GOT3 (cell line): ENCODE measurements around the gene SAP30L.

ENCODE experiments used
- DNase-seq: peaks from one replicate; lab custom pipeline; 2025; ENCODE audit warnings: mixed read lengths; lab: John Stamatoyannopoulos, UW

SAP30L gene

GRCh38 chr5:154480847-154481246 is 35.0 kb downstream of the SAP30L start:
- no peak for DNase-seq

GRCh38 chr5:154481584-154482381 is 36.0 kb downstream of the SAP30L start:
- no peak for DNase-seq

GRCh38 chr5:154482528-154483449 is 37.0 kb downstream of the SAP30L start:
- no peak for DNase-seq

GRCh38 chr5:154483654-154484392 is 38.0 kb downstream of the SAP30L start:
- DNase-seq: no peak

- DNase-seq: no peak
Measured at GRCh38 chr5:154484393-154485095, 38.7 kb downstream of the SAP30L start.

- DNase-seq: no peak
Measured at GRCh38 chr5:154485096-154485491, 39.3 kb downstream of the SAP30L start.

GRCh38 chr5:154485850-154486426 is 40.1 kb downstream of the SAP30L start:
- no peak for DNase-seq

- DNase-seq: no peak
Measured at GRCh38 chr5:154486427-154486866, 40.6 kb downstream of the SAP30L start.

- DNase-seq: no peak
Measured at GRCh38 chr5:154487541-154487940, 41.7 kb downstream of the SAP30L start.

GRCh38 chr5:154491941-154492340 is 46.1 kb downstream of the SAP30L start:
- no peak for DNase-seq

GRCh38 chr5:154493274-154493673 is 47.5 kb downstream of the SAP30L start:
- no peak for DNase-seq

GRCh38 chr5:154494036-154494435 is 48.2 kb downstream of the SAP30L start:
- DNase-seq: no peak

GRCh38 chr5:154498591-154498990 is 52.8 kb downstream of the SAP30L start:
- no peak for DNase-seq

GRCh38 chr5:154498994-154499393 is 53.2 kb downstream of the SAP30L start:
- DNase-seq: no peak

- no peak for DNase-seq
Measured at GRCh38 chr5:154501566-154501965, 55.8 kb downstream of the SAP30L start.

GRCh38 chr5:154502180-154502579 is 56.4 kb downstream of the SAP30L start:
- no peak for DNase-seq

GRCh38 chr5:154503698-154504039 is 57.9 kb downstream of the SAP30L start:
- no peak for DNase-seq

- no peak for DNase-seq
Measured at GRCh38 chr5:154505567-154505966, 59.8 kb downstream of the SAP30L start.

- no peak for DNase-seq
Measured at GRCh38 chr5:154506049-154506715, 60.4 kb downstream of the SAP30L start.

GRCh38 chr5:154506716-154507080 is 60.9 kb downstream of the SAP30L start:
- no peak for DNase-seq

GRCh38 chr5:154508114-154508513 is 62.3 kb downstream of the SAP30L start:
- DNase-seq: no peak
